DMS153 treated with DMSO at 0.1 percent for 48 hours (cell line): Measurements from ENCODE around the gene RHEBL1.
A peak's percentile ranks its signal among the peaks of the same experiment; 100 is the strongest.

Experiments
- DNase-seq: peaks from one replicate; lab custom pipeline; 2025; ENCODE audit not compliant: unreplicated experiment; lab: John Stamatoyannopoulos, UW

The RHEBL1 gene

GRCh38 chr12:49055092-49055491 lies 14.7 kb downstream of the RHEBL1 start:
- DNase-seq = no peak

- DNase-seq = no peak
Observed at GRCh38 chr12:49054524-49054923, 15.3 kb downstream of the RHEBL1 start.

GRCh38 chr12:49054096-49054495 lies 15.7 kb downstream of the RHEBL1 start:
- no peak for DNase-seq

- no peak for DNase-seq
Observed at GRCh38 chr12:49052451-49053208, 17.1 kb downstream of the RHEBL1 start.

GRCh38 chr12:49051777-49052438 lies 17.9 kb downstream of the RHEBL1 start:
- DNase-seq = no peak

GRCh38 chr12:49051373-49051764 lies 18.4 kb downstream of the RHEBL1 start:
- no peak for DNase-seq

- no peak for DNase-seq
Observed at GRCh38 chr12:49050507-49051372, 19.0 kb downstream of the RHEBL1 start.

- no peak for DNase-seq
Observed at GRCh38 chr12:49049566-49050224, 20.1 kb downstream of the RHEBL1 start.

GRCh38 chr12:49048953-49049352 lies 20.8 kb downstream of the RHEBL1 start:
- DNase-seq = no peak

- no peak for DNase-seq
Observed at GRCh38 chr12:49046129-49046895, 23.5 kb downstream of the RHEBL1 start.

- DNase-seq = no peak
Observed at GRCh38 chr12:49044660-49045059, 25.1 kb downstream of the RHEBL1 start.

GRCh38 chr12:49043856-49044258 lies 25.9 kb downstream of the RHEBL1 start:
- DNase-seq = peak; percentile 8

GRCh38 chr12:49043241-49043640 lies 26.5 kb downstream of the RHEBL1 start:
- DNase-seq = no peak

- no peak for DNase-seq
Observed at GRCh38 chr12:49041881-49042484, 27.8 kb downstream of the RHEBL1 start.

- DNase-seq = no peak
Observed at GRCh38 chr12:49041036-49041880, 28.5 kb downstream of the RHEBL1 start.

GRCh38 chr12:49040364-49040855 lies 29.4 kb downstream of the RHEBL1 start:
- no peak for DNase-seq

GRCh38 chr12:49039421-49040363 lies 30.1 kb downstream of the RHEBL1 start:
- DNase-seq = no peak
